IPS-20b (cell line): ENCODE data around the gene IL22RA2.

Experiments
- H3K27ac ChIP-seq: one replicate; pipeline ENCODE4 v1.5.1; 2013; ENCODE audit warnings: low read length
- H3K27me3 ChIP-seq: 2 replicates; pipeline ENCODE4 v1.6.1; 2013; ENCODE audit warnings: mild to moderate bottlenecking, low read length, inconsistent platforms; ENCODE audit not compliant: insufficient read depth
- H3K36me3 ChIP-seq: 2 replicates; pipeline ENCODE4 v1.6.1; 2013; ENCODE audit warnings: low read depth, mild to moderate bottlenecking, inconsistent platforms, low read length, moderate library complexity; ENCODE audit not compliant: insufficient read depth
- H3K4me1 ChIP-seq: 2 replicates; pipeline ENCODE4 v1.6.1; 2013; ENCODE audit warnings: mild to moderate bottlenecking, control low read depth, inconsistent platforms, low read length, moderate library complexity; ENCODE audit not compliant: insufficient read depth
- H3K4me3 ChIP-seq: 2 replicates; pipeline ENCODE4 v1.5.1; 2013; ENCODE audit warnings: mild to moderate bottlenecking, low read length, inconsistent platforms
- H3K9ac ChIP-seq: 2 replicates; pipeline ENCODE4 v1.6.1; 2013; ENCODE audit warnings: low read depth, mild to moderate bottlenecking, inconsistent platforms, low read length, moderate library complexity
- H3K9me3 ChIP-seq: 2 replicates; pipeline ENCODE4 v1.6.1; 2013; ENCODE audit warnings: mild to moderate bottlenecking, low read depth, low read length, inconsistent platforms; ENCODE audit not compliant: insufficient read depth

IL22RA2 gene

GRCh38 chr6:137147195-137147594, 26.2 kb downstream of the IL22RA2 start:
- H3K36me3 ChIP-seq, result no peaks in the 10 kb centered on the region
- H3K4me1 ChIP-seq, result no peaks in the 10 kb centered on the region
- H3K27me3 ChIP-seq, result no peaks in the 10 kb centered on the region
- no peak overlapping the region for H3K4me3 ChIP-seq
- H3K27ac ChIP-seq, result no peak overlapping the region
- no peak overlapping the region for H3K9ac ChIP-seq
- H3K9me3 ChIP-seq, result peaks cover 4% of the 10 kb centered on the region; the same call in 1 of the 2 replicates

GRCh38 chr6:137146206-137146605, 27.2 kb downstream of the IL22RA2 start:
- no peak overlapping the region for H3K27ac ChIP-seq
- no peaks in the 10 kb centered on the region for H3K4me1 ChIP-seq
- H3K36me3 ChIP-seq, result no peaks in the 10 kb centered on the region
- no peaks in the 10 kb centered on the region for H3K9me3 ChIP-seq
- H3K4me3 ChIP-seq, result no peak overlapping the region
- no peak overlapping the region for H3K9ac ChIP-seq
- H3K27me3 ChIP-seq, result no peaks in the 10 kb centered on the region

GRCh38 chr6:137145421-137145820, 28.0 kb downstream of the IL22RA2 start:
- Histone ChIP-seq H3K9me3 (no peaks in the 10 kb centered on the region), H3K27me3 (no peaks in the 10 kb centered on the region), H3K36me3 (no peaks in the 10 kb centered on the region), H3K27ac (no peak overlapping the region), H3K9ac (no peak overlapping the region), H3K4me3 (no peak overlapping the region), H3K4me1 (no peaks in the 10 kb centered on the region)

GRCh38 chr6:137136065-137136464, 37.4 kb downstream of the IL22RA2 start:
- no peaks in the 10 kb centered on the region for H3K36me3 ChIP-seq
- no peaks in the 10 kb centered on the region for H3K4me1 ChIP-seq
- H3K4me3 ChIP-seq, result no peak overlapping the region
- H3K9ac ChIP-seq, result no peak overlapping the region
- H3K9me3 ChIP-seq, result no peaks in the 10 kb centered on the region; the same call in 1 of the 2 replicates
- H3K27me3 ChIP-seq, result no peaks in the 10 kb centered on the region
- H3K27ac ChIP-seq, result no peak overlapping the region

GRCh38 chr6:137134483-137134882, 39.0 kb downstream of the IL22RA2 start:
- Histone ChIP-seq H3K27ac (no peak overlapping the region), H3K9me3 (no peaks in the 10 kb centered on the region; the same call in 1 of the 2 replicates), H3K27me3 (no peaks in the 10 kb centered on the region), H3K4me1 (no peaks in the 10 kb centered on the region), H3K36me3 (no peaks in the 10 kb centered on the region), H3K4me3 (no peak overlapping the region), H3K9ac (no peak overlapping the region)

- Histone ChIP-seq H3K27ac (no peak overlapping the region), H3K4me3 (no peak overlapping the region), H3K4me1 (no peaks in the 10 kb centered on the region), H3K36me3 (no peaks in the 10 kb centered on the region), H3K27me3 (no peaks in the 10 kb centered on the region), H3K9me3 (no peaks in the 10 kb centered on the region; the same call in 1 of the 2 replicates), H3K9ac (no peak overlapping the region)
These were observed 40.3 kb downstream of the IL22RA2 start for GRCh38 chr6:137133122-137133521.

- H3K4me1 ChIP-seq, result no peaks in the 10 kb centered on the region
- H3K27me3 ChIP-seq, result no peaks in the 10 kb centered on the region
- no peak overlapping the region for H3K27ac ChIP-seq
- no peaks in the 10 kb centered on the region for H3K36me3 ChIP-seq
- H3K4me3 ChIP-seq, result no peak overlapping the region
- no peak overlapping the region for H3K9ac ChIP-seq
- no peaks in the 10 kb centered on the region for H3K9me3 ChIP-seq
These were observed 46.5 kb downstream of the IL22RA2 start for GRCh38 chr6:137126875-137127485.

- Histone ChIP-seq H3K36me3 (no peaks in the 10 kb centered on the region), H3K9me3 (peaks cover 27% of the 10 kb centered on the region), H3K4me1 (no peaks in the 10 kb centered on the region), H3K27ac (no peak overlapping the region), H3K27me3 (no peaks in the 10 kb centered on the region), H3K4me3 (no peak overlapping the region), H3K9ac (no peak overlapping the region)
These were observed 50.4 kb downstream of the IL22RA2 start for GRCh38 chr6:137123078-137123477.

- no peak overlapping the region for H3K9ac ChIP-seq
- H3K9me3 ChIP-seq, result peaks cover 31% of the 10 kb centered on the region
- no peak overlapping the region for H3K4me3 ChIP-seq
- no peaks in the 10 kb centered on the region for H3K4me1 ChIP-seq
- no peaks in the 10 kb centered on the region for H3K27me3 ChIP-seq
- H3K36me3 ChIP-seq, result no peaks in the 10 kb centered on the region
- no peak overlapping the region for H3K27ac ChIP-seq
These were observed 50.8 kb downstream of the IL22RA2 start for GRCh38 chr6:137122612-137123011.

GRCh38 chr6:137121401-137121997, 51.9 kb downstream of the IL22RA2 start:
- H3K9me3 ChIP-seq, result peaks cover 34% of the 10 kb centered on the region

GRCh38 chr6:137120748-137121147, 52.7 kb downstream of the IL22RA2 start:
- Histone ChIP-seq H3K36me3 (no peaks in the 10 kb centered on the region), H3K4me3 (no peak overlapping the region), H3K4me1 (no peaks in the 10 kb centered on the region), H3K9ac (no peak overlapping the region), H3K27ac (no peak overlapping the region), H3K27me3 (no peaks in the 10 kb centered on the region), H3K9me3 (peaks cover 34% of the 10 kb centered on the region)

More at GRCh38 chr6:137121401-137121997, 51.9 kb downstream of the IL22RA2 start:
- Histone ChIP-seq H3K27me3 (no peaks in the 10 kb centered on the region), H3K9ac (no peak overlapping the region), H3K4me3 (no peak overlapping the region), H3K27ac (no peak overlapping the region), H3K4me1 (no peaks in the 10 kb centered on the region), H3K36me3 (no peaks in the 10 kb centered on the region)
